Upper lobe of right lung (tissue), 1 donor: Measurements from ENCODE around the gene C1orf21. TPM values are rescaled to one million over a fixed set of nuclear protein-coding genes. Genes with fewer than 3 reads are reported as not detected.

Experiments
- ATAC-seq: fragments of 200-7000 bp; cut with Tn5 transposase; one replicate; pipeline ENCODE4 v1.9.1; 2020; ENCODE audit warnings: mild to moderate bottlenecking, moderate library complexity
- DNase-seq: peaks from one replicate; pipeline ENCODE4 v3.0.0-alpha.2; 2020
- H3K27ac ChIP-seq: fragments of 200-600 bp; one replicate; pipeline ENCODE4 v1.8.0; 2022
- H3K27me3 ChIP-seq: fragments of 200-600 bp; one replicate; pipeline ENCODE4 v1.8.0; 2022; ENCODE audit warnings: mild to moderate bottlenecking
- H3K36me3 ChIP-seq: fragments of 200-600 bp; one replicate; pipeline ENCODE4 v1.8.0; 2022
- H3K4me1 ChIP-seq: fragments of 200-600 bp; one replicate; pipeline ENCODE4 v1.8.0; 2022
- H3K4me3 ChIP-seq: fragments of 200-600 bp; one replicate; pipeline ENCODE4 v1.8.0; 2022; ENCODE audit warnings: mild to moderate bottlenecking
- H3K9me3 ChIP-seq: fragments of 200-600 bp; one replicate; pipeline ENCODE4 v1.8.0; 2022
- CTCF ChIP-seq: fragments of 200-600 bp; IDR thresholded peaks from one replicate; pipeline ENCODE4 v1.8.0; 2022; ENCODE audit warnings: antibody characterized with exemption
- intact Hi-C: fragments of 100-400 bp; cut with DNase I; formaldehyde crosslinking; loops from one replicate; pipeline ENCODE4 v1.11.0; 2022
- total RNA-seq: library from RNA; stranded (reverse); fragmentation: NEBNext Ultra II Directional; extraction: Animal tissue kit (Norgen Biotek cat#: 25700); gene quantifications from one replicate; pipeline ENCODE4 v1.2.1, GENCODE V29; 2021
- donor health status: DM: no; HTN: yes; CAD: no; lungs with severe emphysema.

The C1orf21 gene
- total RNA-seq, 1 donor from 2014 or later = 78.8 TPM

GRCh38 chr1:184455786-184456185, 69.0 kb downstream of the C1orf21 start:
- H3K36me3 ChIP-seq = no peaks in the 10 kb centered on the region
- peaks cover 9% of the 10 kb centered on the region for H3K4me1 ChIP-seq
- ATAC-seq (peak; percentile 34), DNase-seq (no peak)
- intact Hi-C loops = no loop called here
- H3K9me3 ChIP-seq = no peaks in the 10 kb centered on the region
- H3K4me3 ChIP-seq = no peak overlapping the region
- H3K27me3 ChIP-seq = no peaks in the 10 kb centered on the region
- H3K27ac ChIP-seq = no peak overlapping the region
- TF ChIP-seq CTCF = no peak

DNA sequence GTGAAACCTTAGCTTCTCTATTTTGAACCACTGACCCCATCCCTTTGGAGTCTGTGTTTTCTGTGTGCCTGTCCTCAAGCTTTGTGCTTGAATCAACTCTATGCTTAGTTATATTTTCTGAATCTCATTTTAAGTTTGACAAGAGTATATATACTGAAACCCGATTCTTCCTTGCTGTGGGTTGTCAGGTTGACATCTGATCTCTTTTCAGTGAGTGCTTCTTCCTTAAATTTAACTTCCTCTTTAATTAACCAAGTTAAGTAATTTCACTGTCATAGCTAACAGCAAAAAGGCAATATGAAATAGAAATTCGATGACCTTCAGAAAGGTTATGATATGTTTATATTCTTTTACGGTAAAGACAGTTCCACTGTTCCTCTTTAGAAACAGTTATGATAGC, 69.4 kb downstream of the C1orf21 start:
- H3K27me3 ChIP-seq = no peaks in the 10 kb centered on the region
- intact Hi-C loops = no loop called here
- no peaks in the 10 kb centered on the region for H3K36me3 ChIP-seq
- TF ChIP-seq CTCF = no peak
- DNase-seq = no peak
- ATAC-seq = peak; percentile 53
- no peak overlapping the region for H3K4me3 ChIP-seq
- no peaks in the 10 kb centered on the region for H3K9me3 ChIP-seq
- peaks cover 9% of the 10 kb centered on the region for H3K4me1 ChIP-seq
- no peak overlapping the region for H3K27ac ChIP-seq

DNA sequence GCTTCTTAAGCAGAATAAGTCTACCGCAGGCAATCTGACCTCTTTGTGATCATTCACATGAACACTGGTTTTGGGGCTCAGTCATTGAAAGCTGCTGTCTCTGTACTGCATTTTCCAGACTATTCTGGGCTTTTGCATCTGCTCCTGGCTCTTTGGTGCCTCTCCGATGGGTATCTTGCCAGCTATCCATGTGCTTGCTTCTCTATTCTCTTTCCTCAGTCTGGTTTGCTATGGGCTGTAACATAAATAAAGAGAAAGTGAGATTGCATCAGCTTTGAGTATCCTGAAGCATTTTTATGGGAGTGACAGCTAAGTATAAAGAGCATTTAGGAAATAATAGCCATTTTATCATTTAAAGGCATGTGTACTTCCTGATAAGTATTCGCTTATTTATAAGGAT, 70.7 kb downstream of the C1orf21 start:
- no peaks in the 10 kb centered on the region for H3K9me3 ChIP-seq
- H3K4me1 ChIP-seq = peaks cover 15% of the 10 kb centered on the region
- H3K27me3 ChIP-seq = no peaks in the 10 kb centered on the region
- H3K4me3 ChIP-seq = no peak overlapping the region
- DNase-seq (no peak), ATAC-seq (no peak)
- no peak for TF ChIP-seq CTCF
- intact Hi-C loops = no loop called here
- H3K36me3 ChIP-seq = no peaks in the 10 kb centered on the region
- no peak overlapping the region for H3K27ac ChIP-seq

- no peaks in the 10 kb centered on the region for H3K9me3 ChIP-seq
- peaks cover 15% of the 10 kb centered on the region for H3K4me1 ChIP-seq
- no peak overlapping the region for H3K4me3 ChIP-seq
- H3K27me3 ChIP-seq = no peaks in the 10 kb centered on the region
- intact Hi-C loops = no loop called here
- DNase-seq = no peak
- TF ChIP-seq CTCF = no peak
- no peak overlapping the region for H3K27ac ChIP-seq
- no peaks in the 10 kb centered on the region for H3K36me3 ChIP-seq
- no peak for ATAC-seq
Measured at GRCh38 chr1:184461321-184461720, 74.5 kb downstream of the C1orf21 start.

DNA sequence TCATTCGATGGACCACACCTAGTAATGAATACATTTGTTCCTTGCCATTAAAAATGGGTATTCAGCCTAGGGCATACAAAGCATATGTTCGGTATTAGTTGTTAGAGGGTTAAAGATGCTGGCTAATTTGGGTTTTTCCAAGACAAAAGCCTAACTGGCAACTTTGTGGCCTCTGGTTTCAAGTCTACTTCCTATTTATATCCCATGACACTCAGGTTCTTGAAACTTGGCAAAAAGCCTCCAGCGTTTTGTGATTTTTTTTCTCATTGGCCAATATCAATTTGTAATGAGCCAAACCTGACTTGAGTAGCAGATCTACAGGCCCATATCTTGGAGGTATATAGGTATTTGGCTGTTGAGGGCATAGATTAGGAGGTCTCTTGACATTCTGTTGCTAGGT, 75.3 kb downstream of the C1orf21 start:
- H3K4me1 ChIP-seq = peaks cover 10% of the 10 kb centered on the region
- H3K4me3 ChIP-seq = no peak overlapping the region
- no peak overlapping the region for H3K27ac ChIP-seq
- H3K36me3 ChIP-seq = no peaks in the 10 kb centered on the region
- intact Hi-C loops = no loop called here
- ATAC-seq (no peak), DNase-seq (no peak)
- H3K9me3 ChIP-seq = no peaks in the 10 kb centered on the region
- no peak for TF ChIP-seq CTCF
- H3K27me3 ChIP-seq = no peaks in the 10 kb centered on the region

GRCh38 chr1:184462990-184463389, 76.2 kb downstream of the C1orf21 start:
- H3K4me1 ChIP-seq = peaks cover 6% of the 10 kb centered on the region
- no peaks in the 10 kb centered on the region for H3K9me3 ChIP-seq
- no peaks in the 10 kb centered on the region for H3K36me3 ChIP-seq
- H3K4me3 ChIP-seq = no peak overlapping the region
- no peak for TF ChIP-seq CTCF
- DNase-seq (no peak), ATAC-seq (no peak)
- H3K27ac ChIP-seq = no peak overlapping the region
- no peaks in the 10 kb centered on the region for H3K27me3 ChIP-seq
- intact Hi-C loops = no loop called here
